Panc1 (cell line): ENCODE results near the gene CLGN.

Source experiments
- CTCF ChIP-seq: fragments of 450-650 bp; IDR thresholded peaks from 2 replicates; pipeline ENCODE4 v1.5.1; 2017; ENCODE audit warnings: mild to moderate bottlenecking
- POLR2AphosphoS5 ChIP-seq: IDR thresholded peaks from 2 replicates; pipeline ENCODE4 v1.6.1; 2012; ENCODE audit warnings: mild to moderate bottlenecking, low read depth, low read length, moderate library complexity
- REST ChIP-seq, 2 experiments: IDR thresholded peaks; 2 replicates each; pipeline ENCODE4 v1.6.1; 2011 to 2012; ENCODE audit warnings: low read depth in 2 of 2, control low read depth in 1 of 2, low read length in 1 of 2, mild to moderate bottlenecking in 1 of 2, moderate library complexity in 1 of 2; ENCODE audit not compliant: insufficient read depth in 1 of 2
- SIN3A ChIP-seq: IDR thresholded peaks from 2 replicates; pipeline ENCODE4 v1.6.1; 2012; ENCODE audit warnings: low read depth, mild to moderate bottlenecking, low read length, moderate library complexity, borderline replicate concordance; ENCODE audit not compliant: insufficient read depth
- TCF7L2 ChIP-seq: IDR thresholded peaks from 2 replicates; pipeline ENCODE4 v1.6.1; 2011; ENCODE audit warnings: mild to moderate bottlenecking, low read depth, low read length, inconsistent platforms

GRCh38 chr4:140472156-140472555 is 44.7 kb upstream of the CLGN start:
- TF ChIP-seq POLR2AphosphoS5, result no peak
- TF ChIP-seq CTCF, result no peak
- TF ChIP-seq REST (IDR thresholded peaks at IDR 0.05; ENCODE audit: insufficient read depth in 1 of 2, low read depth in 2 of 2, low read length in 1 of 2), result no peak
- no peak for TF ChIP-seq SIN3A
- TF ChIP-seq TCF7L2, result no peak
